Chondrocyte (in vitro differentiated cells): ENCODE results near the gene SEL1L2. TPM values are rescaled to one million over a fixed set of nuclear protein-coding genes. Genes with fewer than 3 reads are reported as not detected.

ENCODE experiments used
- DNase-seq: peaks from one replicate; pipeline ENCODE4 v3.0.0; 2021; ENCODE audit warnings: mixed read lengths, low spot score
- H3K27ac Mint-ChIP-seq: one replicate; pipeline ENCODE4 v1.8.0; 2021; ENCODE audit warnings: mild to moderate bottlenecking, moderate library complexity, mixed read lengths; ENCODE audit not compliant: unreplicated experiment
- H3K27me3 Mint-ChIP-seq: 2 replicates; pipeline ENCODE4 v1.8.0; 2021; ENCODE audit warnings: low read depth, mixed read lengths
- H3K36me3 Mint-ChIP-seq: 2 replicates; pipeline ENCODE4 v1.8.0; 2021; ENCODE audit warnings: low read depth, mixed read lengths
- H3K4me1 Mint-ChIP-seq: 2 replicates; pipeline ENCODE4 v1.8.0; 2021; ENCODE audit warnings: low read depth, mild to moderate bottlenecking, mixed read lengths
- H3K4me3 Mint-ChIP-seq: one replicate; pipeline ENCODE4 v1.8.0; 2021; ENCODE audit warnings: mild to moderate bottlenecking, moderate library complexity, mixed read lengths; ENCODE audit not compliant: unreplicated experiment
- H3K9me3 Mint-ChIP-seq: 2 replicates; pipeline ENCODE4 v1.8.0; 2021; ENCODE audit warnings: low read depth, mixed read lengths
- CTCF ChIP-seq: fragments of 200-600 bp; sonication (generic); IDR thresholded peaks from 2 replicates; pipeline ENCODE4 v1.5.0; 2021; ENCODE audit warnings: antibody characterized with exemption, mild to moderate bottlenecking, moderate library complexity
- total RNA-seq: library from RNA; stranded (reverse); gene quantifications from 3 replicates; pipeline ENCODE4 v1.2.1, GENCODE V29; 2021

The SEL1L2 gene
- total RNA-seq, 1 donor from 2014 or later: not detected

DNA sequence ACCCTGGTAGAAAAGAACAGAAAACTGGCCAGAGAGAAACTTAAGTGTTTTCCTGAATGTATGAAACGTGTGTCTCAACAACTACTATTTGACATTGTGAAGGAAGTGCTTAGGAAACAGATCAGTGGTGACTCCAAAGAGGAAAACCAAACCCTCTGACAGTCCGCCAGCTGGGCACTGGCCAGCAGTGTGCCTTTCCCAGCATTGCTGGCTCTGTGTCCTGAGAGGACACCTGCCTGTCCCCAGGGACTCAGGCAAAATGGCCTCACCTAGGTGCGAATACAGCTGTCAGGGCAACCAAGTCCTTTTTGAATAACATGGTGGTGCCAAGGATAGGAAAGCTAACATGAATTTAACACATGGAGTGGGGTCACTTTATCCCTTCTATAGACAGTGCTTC lies 133.1 kb downstream of the SEL1L2 start:
- Mint-ChIP-seq H3K9me3 (peaks cover 9% of the 10 kb centered on the region), H3K4me1 (peaks cover 4% of the 10 kb centered on the region), H3K27me3 (peaks cover 6% of the 10 kb centered on the region), H3K36me3 (no peaks in the 10 kb centered on the region), H3K4me3 (no peak overlapping the region), H3K27ac (no peak overlapping the region)
- DNase-seq: no peak
- no peak for TF ChIP-seq CTCF

DNA sequence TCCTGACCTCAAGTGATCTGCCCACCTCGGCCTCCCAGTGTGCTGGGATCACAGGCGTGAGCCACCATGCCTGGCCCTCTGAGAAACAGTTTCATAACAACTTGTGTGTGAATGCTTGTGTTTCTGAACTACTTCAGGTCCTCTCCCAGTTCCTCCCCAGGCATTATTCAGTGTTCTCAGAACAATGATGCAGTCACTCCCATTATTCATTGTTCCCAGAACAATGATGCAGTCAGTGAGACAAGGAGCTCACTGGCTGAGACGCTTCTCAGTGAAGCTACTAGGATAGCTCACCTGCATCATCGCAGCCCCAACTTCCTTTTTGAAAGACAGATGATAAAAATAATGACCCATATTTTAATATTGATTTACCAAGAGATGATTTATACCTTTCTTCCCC lies 134.1 kb downstream of the SEL1L2 start:
- peaks cover 9% of the 10 kb centered on the region for H3K9me3 Mint-ChIP-seq
- H3K27ac Mint-ChIP-seq: no peak overlapping the region
- H3K36me3 Mint-ChIP-seq: no peaks in the 10 kb centered on the region
- peaks cover 4% of the 10 kb centered on the region for H3K4me1 Mint-ChIP-seq
- no peak for TF ChIP-seq CTCF
- H3K4me3 Mint-ChIP-seq: no peak overlapping the region
- no peak for DNase-seq
- H3K27me3 Mint-ChIP-seq: peaks cover 6% of the 10 kb centered on the region

- H3K36me3 Mint-ChIP-seq: no peaks in the 10 kb centered on the region
- peaks cover 4% of the 10 kb centered on the region for H3K4me1 Mint-ChIP-seq
- no peak overlapping the region for H3K27ac Mint-ChIP-seq
- H3K27me3 Mint-ChIP-seq: peaks cover 6% of the 10 kb centered on the region
- TF ChIP-seq CTCF: no peak
- H3K9me3 Mint-ChIP-seq: peaks cover 5% of the 10 kb centered on the region
- no peak overlapping the region for H3K4me3 Mint-ChIP-seq
- no peak for DNase-seq
Measured at GRCh38 chr20:13855613-13856012, 134.8 kb downstream of the SEL1L2 start.

DNA sequence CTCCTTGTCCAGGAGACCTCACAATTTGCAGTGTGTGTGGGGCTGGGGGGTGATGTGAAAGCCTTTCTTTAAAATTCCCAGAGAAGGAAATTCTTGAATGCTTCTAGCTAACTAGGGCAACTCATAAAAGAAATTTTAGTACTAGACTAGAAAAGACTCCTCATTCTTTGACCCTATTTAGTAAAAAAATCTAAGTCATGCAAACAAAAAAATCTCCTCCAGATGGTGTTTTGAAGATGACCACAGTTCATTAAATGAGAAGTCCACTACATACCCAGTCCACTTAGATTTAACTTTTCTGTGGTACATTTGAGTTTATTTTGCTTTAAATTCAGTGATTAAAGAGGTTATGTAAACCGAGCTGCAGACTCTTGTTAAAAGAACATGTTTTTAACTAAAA lies 138.1 kb downstream of the SEL1L2 start:
- DNase-seq: no peak
- Mint-ChIP-seq H3K4me1 (peaks cover 4% of the 10 kb centered on the region), H3K4me3 (no peak overlapping the region), H3K27ac (no peak overlapping the region), H3K36me3 (no peaks in the 10 kb centered on the region), H3K9me3 (peaks cover 3% of the 10 kb centered on the region), H3K27me3 (peaks cover 9% of the 10 kb centered on the region)
- TF ChIP-seq CTCF: no peak

DNA sequence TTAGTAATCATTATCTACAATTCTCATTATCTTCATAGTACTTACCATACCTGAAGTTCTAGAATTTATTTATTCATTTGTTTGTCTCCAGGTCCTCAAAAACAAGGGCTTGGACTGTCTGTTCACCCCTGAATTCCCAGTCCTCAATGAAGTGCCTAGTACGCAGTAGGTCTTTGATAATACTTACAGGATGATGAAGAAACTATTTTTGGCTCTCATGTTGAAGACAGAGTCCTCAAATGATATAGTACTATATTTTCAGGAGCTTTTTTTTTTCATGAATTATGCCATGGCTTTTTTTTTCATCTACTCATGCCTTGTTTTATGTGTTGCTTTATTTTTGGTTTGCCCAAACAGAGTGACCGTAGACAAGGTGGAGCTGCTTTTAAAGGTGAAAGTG lies 139.1 kb downstream of the SEL1L2 start:
- no peak for DNase-seq
- H3K27me3 Mint-ChIP-seq: peaks cover 6% of the 10 kb centered on the region
- H3K36me3 Mint-ChIP-seq: no peaks in the 10 kb centered on the region
- peaks cover 3% of the 10 kb centered on the region for H3K9me3 Mint-ChIP-seq
- H3K27ac Mint-ChIP-seq: no peak overlapping the region
- H3K4me3 Mint-ChIP-seq: no peak overlapping the region
- peaks cover 4% of the 10 kb centered on the region for H3K4me1 Mint-ChIP-seq
- TF ChIP-seq CTCF: no peak
